HL-60 (cell line): ENCODE data around the gene PSAT1.

Experiments used
- DNase-seq, 2 experiments: peaks; one replicate each; pipeline ENCODE4 v3.0.0-alpha.2; 2010 to 2020; ENCODE audit warnings: low read depth in 1 of 2, low spot score in 1 of 2
- H3K27ac ChIP-seq: fragments of 250-450 bp; sonication (Bioruptor Pico); replicated peaks from 2 replicates; pipeline ENCODE4 v1.5.1; 2020; ENCODE audit warnings: mild to moderate bottlenecking, moderate library complexity
- H3K27me3 ChIP-seq: fragments of 250-450 bp; sonication (Bioruptor Pico); 2 replicates; pipeline ENCODE4 v1.5.1; 2021; ENCODE audit warnings: mild to moderate bottlenecking, moderate library complexity; ENCODE audit not compliant: insufficient read depth, poor library complexity, severe bottlenecking
- H3K4me3 ChIP-seq: replicated peaks from 2 replicates; pipeline ENCODE4 v1.5.1; 2011; ENCODE audit warnings: mild to moderate bottlenecking, control low read depth, low read length; ENCODE audit not compliant: insufficient read depth
- CTCF ChIP-seq: IDR thresholded peaks from one replicate; pipeline ENCODE4 v1.5.1; 2011; ENCODE audit warnings: low read length, control low read depth, inconsistent platforms; ENCODE audit not compliant: insufficient read depth
- GABPA ChIP-seq: IDR thresholded peaks from 2 replicates; pipeline ENCODE4 v1.6.1; 2012; ENCODE audit warnings: low read depth
- POLR2AphosphoS5 ChIP-seq: IDR thresholded peaks from 2 replicates; pipeline ENCODE4 v1.6.1; 2012; ENCODE audit warnings: low read depth
- REST ChIP-seq: IDR thresholded peaks from 2 replicates; pipeline ENCODE4 v1.6.1; 2012; ENCODE audit warnings: low read depth; ENCODE audit not compliant: insufficient replicate concordance
- SPI1 ChIP-seq: IDR thresholded peaks from 2 replicates; pipeline ENCODE4 v1.6.1; 2012; ENCODE audit warnings: low read depth, mild to moderate bottlenecking, borderline replicate concordance

PSAT1 gene

GRCh38 chr9:78292716-78293497 lies 4.0 kb upstream of the PSAT1 start:
- H3K27ac ChIP-seq, result no peak overlapping the region
- no peaks in the 10 kb centered on the region for H3K27me3 ChIP-seq
- TF ChIP-seq SPI1 (no peak), REST (no peak), GABPA (no peak), CTCF (no peak), POLR2AphosphoS5 (no peak)
- no peak for DNase-seq
- H3K4me3 ChIP-seq, result no peak overlapping the region

GRCh38 chr9:78294290-78295176 lies 2.4 kb upstream of the PSAT1 start:
- no peak overlapping the region for H3K4me3 ChIP-seq
- no peak for TF ChIP-seq REST
- TF ChIP-seq SPI1, result peak; percentile 57; the same call in 1 of the 2 replicates
- no peak overlapping the region for H3K27ac ChIP-seq
- no peaks in the 10 kb centered on the region for H3K27me3 ChIP-seq
- peak in 1 of 2 experiments; percentile 43 for DNase-seq

- TF ChIP-seq CTCF (no peak), REST (no peak), GABPA (no peak), POLR2AphosphoS5 (no peak), SPI1 (no peak)
- Histone ChIP-seq H3K4me3 (no peak overlapping the region), H3K27ac (no peak overlapping the region), H3K27me3 (no peaks in the 10 kb centered on the region)
- no peak for DNase-seq
These were observed 1.7 kb upstream of the PSAT1 start for GRCh38 chr9:78295177-78295575.
